ENCODE data around the gene SLC38A5.

Gene SLC38A5

GRCh38 chrX:48492293-48492910, 22.3 kb upstream of the SLC38A5 start:
- Histone ChIP-seq H3K4me3 (ENCODE audit: low read length in 2 of 2) (no peak overlapping the region), H3K9me3 (ENCODE audit: control insufficient read depth in 2 of 2, low read length in 2 of 2) (no peaks in the 10 kb centered on the region), H3K4me1 (ENCODE audit: control insufficient read depth, insufficient read depth, low read length) (no peaks in the 10 kb centered on the region), H3K27me3 (ENCODE audit: control insufficient read depth in 1 of 2, insufficient read depth in 2 of 2, low read length in 2 of 2) (peaks cover 0 to 17% of the 10 kb centered on the region in 2 donors), H3K9ac (ENCODE audit: low read length in 2 of 2) (no peak overlapping the region), H3K27ac (ENCODE audit: low read length) (no peak overlapping the region), H3K36me3 (ENCODE audit: control insufficient read depth in 2 of 2, insufficient read depth in 2 of 2, low read length in 2 of 2) (no peaks in the 10 kb centered on the region)

GRCh38 chrX:48491809-48492208, 21.7 kb upstream of the SLC38A5 start:
- Histone ChIP-seq H3K27ac (ENCODE audit: low read length) (no peak overlapping the region), H3K9ac (ENCODE audit: low read length in 2 of 2) (no peak overlapping the region), H3K9me3 (ENCODE audit: control insufficient read depth in 2 of 2, low read length in 2 of 2) (no peaks in the 10 kb centered on the region), H3K27me3 (ENCODE audit: control insufficient read depth in 1 of 2, insufficient read depth in 2 of 2, low read length in 2 of 2) (peaks cover 0 to 17% of the 10 kb centered on the region in 2 donors), H3K36me3 (ENCODE audit: control insufficient read depth in 2 of 2, insufficient read depth in 2 of 2, low read length in 2 of 2) (no peaks in the 10 kb centered on the region), H3K4me1 (ENCODE audit: control insufficient read depth, insufficient read depth, low read length) (no peaks in the 10 kb centered on the region), H3K4me3 (ENCODE audit: low read length in 2 of 2) (no peak overlapping the region)

DNA sequence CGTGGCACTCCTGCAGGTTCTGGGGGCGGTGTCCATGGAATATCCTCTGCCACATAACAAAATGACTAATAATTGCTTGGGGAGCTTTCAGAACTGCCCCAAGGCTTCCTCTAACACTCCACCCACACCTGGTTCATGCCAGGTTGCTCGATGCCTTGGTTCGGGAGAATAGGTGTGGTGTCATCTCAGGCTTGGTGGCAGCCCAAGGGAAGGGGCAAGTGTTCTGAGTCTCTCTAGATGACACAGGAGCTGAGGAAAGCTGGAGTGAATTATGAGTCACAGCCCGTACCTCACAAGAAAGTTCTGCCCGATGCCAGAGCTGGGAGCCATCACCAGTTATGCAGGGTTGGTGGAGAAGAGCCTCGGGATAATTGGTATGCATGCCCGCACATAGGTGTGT, 20.6 kb upstream of the SLC38A5 start:
- no peaks in the 10 kb centered on the region for H3K36me3 ChIP-seq (ENCODE audit: control insufficient read depth in 2 of 2, insufficient read depth in 2 of 2, low read length in 2 of 2)
- no peaks in the 10 kb centered on the region for H3K9me3 ChIP-seq (ENCODE audit: control insufficient read depth in 2 of 2, low read length in 2 of 2)
- H3K4me3 ChIP-seq (ENCODE audit: low read length in 2 of 2) = no peak overlapping the region
- peaks cover 0 to 12% of the 10 kb centered on the region in 2 donors for H3K27me3 ChIP-seq (ENCODE audit: control insufficient read depth in 1 of 2, insufficient read depth in 2 of 2, low read length in 2 of 2)
- H3K9ac ChIP-seq (ENCODE audit: low read length in 2 of 2) = no peak overlapping the region
- no peaks in the 10 kb centered on the region for H3K4me1 ChIP-seq (ENCODE audit: control insufficient read depth, insufficient read depth, low read length)
- H3K27ac ChIP-seq (ENCODE audit: low read length) = no peak overlapping the region

- Histone ChIP-seq H3K4me3 (ENCODE audit: low read length in 2 of 2) (no peak overlapping the region), H3K4me1 (ENCODE audit: control insufficient read depth, insufficient read depth, low read length) (no peaks in the 10 kb centered on the region), H3K27me3 (ENCODE audit: control insufficient read depth in 1 of 2, insufficient read depth in 2 of 2, low read length in 2 of 2) (peaks cover 0 to 10% of the 10 kb centered on the region in 2 donors), H3K9me3 (ENCODE audit: control insufficient read depth in 2 of 2, low read length in 2 of 2) (no peaks in the 10 kb centered on the region), H3K36me3 (ENCODE audit: control insufficient read depth in 2 of 2, insufficient read depth in 2 of 2, low read length in 2 of 2) (no peaks in the 10 kb centered on the region), H3K27ac (ENCODE audit: low read length) (no peak overlapping the region), H3K9ac (ENCODE audit: low read length in 2 of 2) (no peak overlapping the region)
Measured at GRCh38 chrX:48489892-48490291, 19.8 kb upstream of the SLC38A5 start.

DNA sequence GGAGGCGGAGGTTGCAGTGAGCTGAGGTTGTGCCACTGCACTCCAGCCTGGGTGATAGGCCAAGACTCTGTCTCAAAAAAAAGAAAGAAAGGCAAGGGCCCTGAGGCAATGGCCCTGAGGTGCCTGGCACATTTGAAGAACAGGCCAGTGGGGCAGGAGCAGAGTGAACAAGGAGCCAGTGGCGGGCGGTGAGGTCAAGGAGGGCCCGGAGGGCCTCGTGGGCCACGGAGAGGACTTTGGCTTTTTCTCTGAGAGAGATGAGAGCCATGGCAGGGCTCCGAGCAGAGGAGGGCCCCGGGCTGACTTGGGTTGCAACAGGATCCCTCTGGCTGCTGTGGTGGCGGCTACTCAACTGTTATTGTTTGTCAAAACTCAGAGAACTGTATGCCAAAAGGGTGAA, 19.2 kb upstream of the SLC38A5 start:
- Histone ChIP-seq H3K4me3 (ENCODE audit: low read length in 2 of 2) (no peak overlapping the region), H3K36me3 (ENCODE audit: control insufficient read depth in 2 of 2, insufficient read depth in 2 of 2, low read length in 2 of 2) (no peaks in the 10 kb centered on the region), H3K27ac (ENCODE audit: low read length) (no peak overlapping the region), H3K27me3 (ENCODE audit: control insufficient read depth in 1 of 2, insufficient read depth in 2 of 2, low read length in 2 of 2) (peaks cover 0 to 10% of the 10 kb centered on the region in 2 donors), H3K9me3 (ENCODE audit: control insufficient read depth in 2 of 2, low read length in 2 of 2) (no peaks in the 10 kb centered on the region), H3K4me1 (ENCODE audit: control insufficient read depth, insufficient read depth, low read length) (no peaks in the 10 kb centered on the region), H3K9ac (ENCODE audit: low read length in 2 of 2) (no peak overlapping the region)

GRCh38 chrX:48488034-48488433, 18.0 kb upstream of the SLC38A5 start:
- Histone ChIP-seq H3K27me3 (ENCODE audit: control insufficient read depth in 1 of 2, insufficient read depth in 2 of 2, low read length in 2 of 2) (peaks cover 0 to 6% of the 10 kb centered on the region in 2 donors), H3K9ac (ENCODE audit: low read length in 2 of 2) (no peak overlapping the region), H3K4me1 (ENCODE audit: control insufficient read depth, insufficient read depth, low read length) (no peaks in the 10 kb centered on the region), H3K27ac (ENCODE audit: low read length) (no peak overlapping the region), H3K36me3 (ENCODE audit: control insufficient read depth in 2 of 2, insufficient read depth in 2 of 2, low read length in 2 of 2) (no peaks in the 10 kb centered on the region), H3K9me3 (ENCODE audit: control insufficient read depth in 2 of 2, low read length in 2 of 2) (no peaks in the 10 kb centered on the region), H3K4me3 (ENCODE audit: low read length in 2 of 2) (no peak overlapping the region)

- Histone ChIP-seq H3K4me3 (ENCODE audit: low read length in 2 of 2) (no peak overlapping the region), H3K4me1 (ENCODE audit: control insufficient read depth, insufficient read depth, low read length) (no peaks in the 10 kb centered on the region), H3K9ac (ENCODE audit: low read length in 2 of 2) (no peak overlapping the region)
Measured at GRCh38 chrX:48487362-48487798, 17.3 kb upstream of the SLC38A5 start.

DNA sequence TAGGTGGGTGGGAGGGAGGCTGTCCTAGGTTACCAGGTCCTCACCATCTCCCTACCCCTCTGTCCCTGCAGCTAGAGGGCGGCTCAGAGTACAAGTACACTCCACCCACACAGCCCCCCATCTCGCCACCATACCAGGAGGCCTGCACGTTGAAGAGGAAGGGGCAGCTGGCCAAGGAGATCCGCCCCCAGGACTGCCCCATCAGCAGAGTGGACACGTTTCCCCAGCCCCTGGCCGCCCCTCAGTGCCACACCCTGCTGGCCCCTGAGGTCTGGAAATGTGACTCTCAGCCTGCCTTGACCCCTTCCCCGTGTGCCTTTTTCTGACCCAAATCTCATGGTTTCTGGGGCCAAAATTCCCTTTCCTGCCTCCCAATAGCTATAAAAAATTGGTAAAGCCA, 12.5 kb upstream of the SLC38A5 start:
- Histone ChIP-seq H3K27ac (ENCODE audit: low read length) (no peak overlapping the region), H3K4me1 (ENCODE audit: control insufficient read depth, insufficient read depth, low read length) (no peaks in the 10 kb centered on the region)

More at GRCh38 chrX:48487362-48487798, 17.3 kb upstream of the SLC38A5 start:
- Histone ChIP-seq H3K27ac (ENCODE audit: low read length) (no peak overlapping the region), H3K9me3 (ENCODE audit: control insufficient read depth in 2 of 2, low read length in 2 of 2) (no peaks in the 10 kb centered on the region), H3K36me3 (ENCODE audit: control insufficient read depth in 2 of 2, insufficient read depth in 2 of 2, low read length in 2 of 2) (no peaks in the 10 kb centered on the region), H3K27me3 (ENCODE audit: control insufficient read depth in 1 of 2, insufficient read depth in 2 of 2, low read length in 2 of 2) (peaks cover 0 to 6% of the 10 kb centered on the region in 2 donors)

DNA sequence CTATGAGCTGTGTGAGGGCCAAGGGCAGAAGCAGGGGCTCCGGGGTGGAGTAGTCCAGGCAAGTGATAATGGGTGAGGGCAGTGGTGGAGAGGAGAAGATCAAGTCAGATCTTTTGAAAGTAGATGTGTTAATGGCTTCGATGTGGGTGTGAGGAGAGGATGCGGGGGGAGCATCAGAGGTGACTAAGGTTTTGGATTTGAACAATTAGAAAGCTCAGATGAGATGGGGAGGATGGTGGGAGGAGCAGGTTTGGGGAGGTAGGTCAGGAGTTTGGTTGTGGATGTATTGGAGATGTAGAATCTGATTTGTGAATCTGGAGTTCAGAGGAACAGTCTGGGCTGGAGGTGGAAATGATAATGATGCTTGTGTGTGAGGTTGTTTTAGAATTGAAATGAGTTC, 10.5 kb upstream of the SLC38A5 start:
- Histone ChIP-seq H3K36me3 (ENCODE audit: control insufficient read depth in 2 of 2, insufficient read depth in 2 of 2, low read length in 2 of 2) (peaks cover 0 to 4% of the 10 kb centered on the region in 2 donors), H3K9ac (ENCODE audit: low read length in 2 of 2) (no peak overlapping the region), H3K4me3 (ENCODE audit: low read length in 2 of 2) (no peak overlapping the region), H3K9me3 (ENCODE audit: control insufficient read depth in 2 of 2, low read length in 2 of 2) (no peaks in the 10 kb centered on the region), H3K4me1 (ENCODE audit: control insufficient read depth, insufficient read depth, low read length) (peaks cover 6% of the 10 kb centered on the region), H3K27me3 (ENCODE audit: control insufficient read depth in 1 of 2, insufficient read depth in 2 of 2, low read length in 2 of 2) (peaks cover 0 to 3% of the 10 kb centered on the region in 2 donors), H3K27ac (ENCODE audit: low read length) (no peak overlapping the region)

More for the DNA sequence above, 12.5 kb upstream of the SLC38A5 start:
- Histone ChIP-seq H3K9me3 (ENCODE audit: control insufficient read depth in 2 of 2, low read length in 2 of 2) (no peaks in the 10 kb centered on the region), H3K4me3 (ENCODE audit: low read length in 2 of 2) (no peak overlapping the region), H3K27me3 (ENCODE audit: control insufficient read depth in 1 of 2, insufficient read depth in 2 of 2, low read length in 2 of 2) (peaks cover 0 to 3% of the 10 kb centered on the region in 2 donors), H3K36me3 (ENCODE audit: control insufficient read depth in 2 of 2, insufficient read depth in 2 of 2, low read length in 2 of 2) (peaks cover 0 to 4% of the 10 kb centered on the region in 2 donors), H3K9ac (ENCODE audit: low read length in 2 of 2) (no peak overlapping the region)

DNA sequence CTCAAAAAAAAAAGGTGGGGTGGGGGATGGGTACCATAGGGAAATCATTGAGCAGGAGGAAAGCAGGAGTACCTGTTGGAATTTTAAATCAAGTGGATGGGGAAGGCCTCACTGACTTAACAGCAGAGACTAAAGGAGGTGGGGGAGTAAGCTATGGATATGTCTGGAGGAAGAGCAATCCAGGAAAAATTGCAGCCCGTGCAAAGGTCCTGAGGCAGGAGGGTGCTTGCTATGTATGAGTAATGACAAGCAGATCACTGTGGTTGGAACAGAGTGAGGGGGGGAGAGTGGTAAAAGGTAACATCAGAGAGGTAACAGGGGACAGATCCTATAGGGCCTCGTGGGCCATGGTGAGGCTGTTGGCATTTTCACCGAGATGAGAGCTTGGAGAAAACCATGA, 10.1 kb upstream of the SLC38A5 start:
- H3K4me3 ChIP-seq (ENCODE audit: low read length in 2 of 2) = no peak overlapping the region
- H3K4me1 ChIP-seq (ENCODE audit: control insufficient read depth, insufficient read depth, low read length) = peaks cover 6% of the 10 kb centered on the region
- H3K9me3 ChIP-seq (ENCODE audit: control insufficient read depth in 2 of 2, low read length in 2 of 2) = no peaks in the 10 kb centered on the region
- H3K27ac ChIP-seq (ENCODE audit: low read length) = no peak overlapping the region
- no peak overlapping the region for H3K9ac ChIP-seq (ENCODE audit: low read length in 2 of 2)
- H3K27me3 ChIP-seq (ENCODE audit: control insufficient read depth in 1 of 2, insufficient read depth in 2 of 2, low read length in 2 of 2) = peaks cover 0 to 3% of the 10 kb centered on the region in 2 donors
- H3K36me3 ChIP-seq (ENCODE audit: control insufficient read depth in 2 of 2, insufficient read depth in 2 of 2, low read length in 2 of 2) = peaks cover 0 to 4% of the 10 kb centered on the region in 2 donors

DNA sequence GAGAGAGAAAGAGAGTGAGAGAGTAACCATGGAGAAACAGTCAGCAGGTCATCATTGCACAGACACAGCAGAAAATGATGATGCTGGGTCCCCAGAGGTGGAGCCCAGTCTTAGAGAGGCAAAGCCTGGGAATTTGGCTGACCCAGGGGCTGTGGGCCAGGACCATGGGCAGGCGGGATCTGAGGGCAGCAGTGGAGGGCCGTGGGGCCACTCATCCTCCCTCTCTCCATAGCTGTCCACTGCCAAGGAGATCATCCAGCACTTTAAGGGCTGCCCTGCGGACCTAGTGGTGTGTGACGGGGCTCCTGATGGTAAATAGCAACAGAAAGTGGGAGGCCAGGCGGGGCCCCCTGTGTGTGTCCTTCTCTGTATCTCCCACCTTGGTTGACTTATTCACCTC, 8.7 kb upstream of the SLC38A5 start:
- peaks cover 6% of the 10 kb centered on the region for H3K4me1 ChIP-seq (ENCODE audit: control insufficient read depth, insufficient read depth, low read length)
- peaks cover 0 to 4% of the 10 kb centered on the region in 2 donors for H3K36me3 ChIP-seq (ENCODE audit: control insufficient read depth in 2 of 2, insufficient read depth in 2 of 2, low read length in 2 of 2)
- H3K4me3 ChIP-seq (ENCODE audit: low read length in 2 of 2) = no peak overlapping the region
- no peaks in the 10 kb centered on the region for H3K9me3 ChIP-seq (ENCODE audit: control insufficient read depth in 2 of 2, low read length in 2 of 2)
- H3K27me3 ChIP-seq (ENCODE audit: control insufficient read depth in 1 of 2, insufficient read depth in 2 of 2, low read length in 2 of 2) = peaks cover 0 to 3% of the 10 kb centered on the region in 2 donors
- no peak overlapping the region for H3K27ac ChIP-seq (ENCODE audit: low read length)
- H3K9ac ChIP-seq (ENCODE audit: low read length in 2 of 2) = no peak overlapping the region

Data from stomach smooth muscle (tissue), 2 donors.